ENCODE data around the gene SLC4A7.
"Not testable (repeated sequence)": the region's sequence is repeated elsewhere in the genome, so short reads cannot be mapped to it uniquely, and the experiment has no call there.

The SLC4A7 gene

GRCh38 chr3:27360113-27361078, 123.8 kb downstream of the SLC4A7 start:
- DNase-seq (ENCODE audit: low read depth in 2 of 2), result no peak

GRCh38 chr3:27358372-27358771, 125.8 kb downstream of the SLC4A7 start:
- no peak for DNase-seq (ENCODE audit: low read depth in 2 of 2)

- DNase-seq (ENCODE audit: low read depth in 2 of 2), result peak in 1 of 2 experiments; percentile 28
Measured at GRCh38 chr3:27357665-27358258, 126.4 kb downstream of the SLC4A7 start.

GRCh38 chr3:27356976-27357375, 127.2 kb downstream of the SLC4A7 start:
- DNase-seq (ENCODE audit: low read depth in 2 of 2), result no peak

GRCh38 chr3:27354588-27355203, 129.5 kb downstream of the SLC4A7 start:
- no peak for DNase-seq (ENCODE audit: low read depth in 2 of 2)

GRCh38 chr3:27354161-27354560, 130.0 kb downstream of the SLC4A7 start:
- no peak for DNase-seq (ENCODE audit: low read depth in 2 of 2)

- DNase-seq (ENCODE audit: low read depth in 2 of 2), result no peak
Measured at GRCh38 chr3:27353221-27353620, 131.0 kb downstream of the SLC4A7 start.

GRCh38 chr3:27352047-27352446, 132.1 kb downstream of the SLC4A7 start:
- no peak for DNase-seq (ENCODE audit: low read depth in 2 of 2)

- DNase-seq (ENCODE audit: low read depth in 2 of 2), result no peak
Measured at GRCh38 chr3:27349832-27350231, 134.4 kb downstream of the SLC4A7 start.

GRCh38 chr3:27345959-27346865, 138.0 kb downstream of the SLC4A7 start:
- DNase-seq (ENCODE audit: low read depth in 2 of 2), result no peak

GRCh38 chr3:27345493-27345892, 138.7 kb downstream of the SLC4A7 start:
- DNase-seq (ENCODE audit: low read depth in 2 of 2), result no peak

- no peak for DNase-seq (ENCODE audit: low read depth in 2 of 2)
Measured at GRCh38 chr3:27345045-27345444, 139.1 kb downstream of the SLC4A7 start.

- no peak for DNase-seq (ENCODE audit: low read depth in 2 of 2)
Measured at GRCh38 chr3:27344192-27344591, 140.0 kb downstream of the SLC4A7 start.

- no peak for DNase-seq (ENCODE audit: low read depth in 2 of 2)
Measured at GRCh38 chr3:27342267-27342666, 141.9 kb downstream of the SLC4A7 start.

GRCh38 chr3:27340534-27340933, 143.7 kb downstream of the SLC4A7 start:
- no peak for DNase-seq (ENCODE audit: low read depth in 2 of 2)

- DNase-seq (ENCODE audit: low read depth in 2 of 2), result no peak
Measured at GRCh38 chr3:27335571-27335970, 148.6 kb downstream of the SLC4A7 start.

- DNase-seq (ENCODE audit: low read depth in 2 of 2), result no peak
Measured at GRCh38 chr3:27333843-27334242, 150.3 kb downstream of the SLC4A7 start.

- DNase-seq (ENCODE audit: low read depth in 2 of 2), result not testable (repeated sequence)
Measured at GRCh38 chr3:27328982-27329762, 155.0 kb downstream of the SLC4A7 start.

GRCh38 chr3:27326629-27327545, 157.3 kb downstream of the SLC4A7 start:
- DNase-seq (ENCODE audit: low read depth in 2 of 2), result no peak

- no peak for DNase-seq (ENCODE audit: low read depth in 2 of 2)
Measured at GRCh38 chr3:27326202-27326601, 158.0 kb downstream of the SLC4A7 start.

All from stimulated activated CD4-positive, alpha-beta T cell treated with anti-CD3 and anti-CD28 coated beads, Interleukin-12 subunit alpha, Interleukin-12 subunit beta, amount 100 ng/mL, for 24 hours (primary cell).